HepG2 (cell line): ENCODE results near the gene GPN1. TPM values are rescaled to one million over a fixed set of nuclear protein-coding genes. Genes with fewer than 3 reads are reported as not detected.

Experiments
- FOXA3 ChIP-seq: IDR thresholded peaks from 2 replicates; pipeline ENCODE4 v1.6.1; 2016; ENCODE audit warnings: missing genetic modification reagents, missing compliant biosample characterization
- FOXO4 ChIP-seq: sonication (generic); formaldehyde crosslinking; conservative IDR thresholded peaks from 2 replicates; pipeline ENCODE4 v1.8.1; 2023; ENCODE audit warnings: missing genetic modification reagents
- GATAD2A ChIP-seq: IDR thresholded peaks from 2 replicates; pipeline ENCODE4 v1.6.1; 2016
- IRF2 ChIP-seq: IDR thresholded peaks from 2 replicates; pipeline ENCODE4 v1.6.1; 2018; ENCODE audit warnings: missing genetic modification reagents, missing compliant biosample characterization
- KMT2A ChIP-seq: sonication (generic); formaldehyde crosslinking; IDR thresholded peaks from 2 replicates; pipeline ENCODE4 v1.4.0; 2020; ENCODE audit warnings: missing genetic modification reagents
- NONO ChIP-seq, 2 experiments: fragments of 450-650 bp in 1 of 2; sonication (generic) in 1 of 2; formaldehyde crosslinking in 1 of 2; IDR thresholded peaks in 1 of 2; conservative IDR thresholded peaks in 1 of 2; 2 replicates each; pipeline versions ENCODE4 v1.6.1 to v1.8.0; 2017 to 2022; ENCODE audit warnings: mild to moderate bottlenecking in 1 of 2, missing genetic modification reagents in 1 of 2, moderate library complexity in 1 of 2
- REPIN1 ChIP-seq: sonication (generic); formaldehyde crosslinking; IDR thresholded peaks from 2 replicates; pipeline ENCODE4 v1.8.0; 2022; ENCODE audit warnings: missing genetic modification reagents, low read depth, mild to moderate bottlenecking, borderline replicate concordance
- SAP130 ChIP-seq: IDR thresholded peaks from 2 replicates; pipeline ENCODE4 v1.6.1; 2016; ENCODE audit warnings: low read depth
- SIN3B ChIP-seq: fragments of 150-350 bp; IDR thresholded peaks from 2 replicates; pipeline ENCODE4 v1.6.1; 2014; ENCODE audit warnings: low read length
- TGIF2 ChIP-seq: IDR thresholded peaks from 2 replicates; pipeline ENCODE4 v1.6.1; 2016; ENCODE audit warnings: control low read depth, missing compliant biosample characterization
- THRA ChIP-seq: sonication (generic); formaldehyde crosslinking; IDR thresholded peaks from 2 replicates; pipeline ENCODE4 v1.4.0; 2020; ENCODE audit warnings: missing genetic modification reagents, borderline replicate concordance
- ZFP37 ChIP-seq: sonication (generic); formaldehyde crosslinking; IDR thresholded peaks from 2 replicates; pipeline ENCODE4 v1.4.0; 2020; ENCODE audit warnings: missing genetic modification reagents, borderline replicate concordance
- ZMYM3 ChIP-seq: sonication (generic); formaldehyde crosslinking; IDR thresholded peaks from 2 replicates; pipeline ENCODE4 v1.5.1; 2020; ENCODE audit warnings: mild to moderate bottlenecking, missing genetic modification reagents
- ZNF280D ChIP-seq: sonication (generic); formaldehyde crosslinking; IDR thresholded peaks from 2 replicates; pipeline ENCODE4 v1.5.1; 2020; ENCODE audit warnings: mild to moderate bottlenecking, missing genetic modification reagents
- ZNF30 ChIP-seq: sonication (generic); formaldehyde crosslinking; IDR thresholded peaks from 2 replicates; pipeline ENCODE4 v1.5.0; 2020; ENCODE audit warnings: mild to moderate bottlenecking, missing genetic modification reagents
- ZNF605 ChIP-seq: sonication (generic); formaldehyde crosslinking; IDR thresholded peaks from 2 replicates; pipeline ENCODE4 v1.8.0; 2022; ENCODE audit warnings: mild to moderate bottlenecking, missing genetic modification reagents
- ZNF678 ChIP-seq: sonication (generic); formaldehyde crosslinking; IDR thresholded peaks from 2 replicates; pipeline ENCODE4 v1.4.0; 2020; ENCODE audit warnings: mild to moderate bottlenecking, missing genetic modification reagents
- ZNF740 ChIP-seq: sonication (generic); formaldehyde crosslinking; IDR thresholded peaks from 2 replicates; pipeline ENCODE4 v1.4.0; 2020; ENCODE audit warnings: missing genetic modification reagents
- polyA plus RNA-seq, 8 experiments: library from polyadenylated mRNA; depleted of rRNA in 3 of 8; stranded (reverse) in 7 of 8; unstranded in 1 of 8; fragments of >200 nt; fragmentation: Illumina TruSeq in 4 of 8; extraction: Trizol in 4 of 8; gene quantifications; 2 replicates each; pipeline versions ENCODE4 v1.2.1 to v1.2.3, GENCODE V29; 2011 to 2016; ENCODE audit warnings: low read depth in 4 of 8, missing spikeins in 1 of 8, mixed read lengths in 1 of 8; ENCODE audit not compliant: insufficient read depth in 1 of 8
- total RNA-seq, 5 experiments: library from RNA; depleted of rRNA; stranded (reverse); fragments of >200 nt; fragmentation: Illumina TruSeq; extraction: Trizol; gene quantifications; 2 replicates each; pipeline ENCODE4 v1.2.3, GENCODE V29; 2016; ENCODE audit warnings: low read depth in 1 of 5

Gene GPN1
- total and polyA plus RNA-seq, 2 of the 13 experiments (the other 11 are each of a cell fraction or from before 2014, with no cell fraction given): 54.5 to 62.7 TPM

GRCh38 chr2:27683390-27684071 is 54.7 kb downstream of the GPN1 start (continued):
- TF ChIP-seq ZNF280D (CRISPR knock-in tag) (no peak), TGIF2 (CRISPR knock-in tag) (peak; percentile 63; the same call in 1 of the 2 replicates), ZNF740 (CRISPR knock-in tag) (no peak), ZMYM3 (CRISPR knock-in tag) (no peak), IRF2 (CRISPR knock-in tag) (peak; percentile 71; the same call in 1 of the 2 replicates), REPIN1 (CRISPR knock-in tag) (peak; percentile 75; the same call in 1 of the 2 replicates), GATAD2A (CRISPR knock-in tag) (peak; percentile 59; the same call in 1 of the 2 replicates), ZFP37 (CRISPR knock-in tag) (0 out of 2 replicates have a peak, but pooled peaks have one; percentile 61), KMT2A (CRISPR knock-in tag) (peak; percentile 60; the same call in 1 of the 2 replicates), THRA (CRISPR knock-in tag) (peak; percentile 61; the same call in 1 of the 2 replicates), ZNF678 (CRISPR knock-in tag) (no peak), ZNF605 (CRISPR knock-in tag) (0 out of 2 replicates have a peak, but pooled peaks have one; percentile 4), FOXA3 (peak; percentile 52), ZNF30 (CRISPR knock-in tag) (no peak), SAP130 (CRISPR knock-in tag) (peak; percentile 56; the same call in 1 of the 2 replicates), SIN3B (0 out of 2 replicates have a peak, but pooled peaks have one; percentile 38), FOXO4 (CRISPR knock-in tag) (no peak), NONO (IDR thresholded peaks at IDR 0.05) (no peak), NONO (CRISPR knock-in tag; conservative IDR thresholded peaks at IDR 0.05) (peak; percentile 48; the same call in 1 of the 2 replicates)
